IPS-NIHi7 (cell line): ENCODE results near the gene RGS10.
A peak's percentile ranks its signal among the peaks of the same experiment; 100 is the strongest.
"Not testable (repeated sequence)": the region's sequence is repeated elsewhere in the genome, so short reads cannot be mapped to it uniquely, and the experiment has no call there.

Source experiments
- DNase-seq: peaks from one replicate; pipeline ENCODE4 v3.0.0; 2012; ENCODE audit warnings: mixed read lengths; ENCODE audit errors: extremely low spot score

Gene RGS10

DNA sequence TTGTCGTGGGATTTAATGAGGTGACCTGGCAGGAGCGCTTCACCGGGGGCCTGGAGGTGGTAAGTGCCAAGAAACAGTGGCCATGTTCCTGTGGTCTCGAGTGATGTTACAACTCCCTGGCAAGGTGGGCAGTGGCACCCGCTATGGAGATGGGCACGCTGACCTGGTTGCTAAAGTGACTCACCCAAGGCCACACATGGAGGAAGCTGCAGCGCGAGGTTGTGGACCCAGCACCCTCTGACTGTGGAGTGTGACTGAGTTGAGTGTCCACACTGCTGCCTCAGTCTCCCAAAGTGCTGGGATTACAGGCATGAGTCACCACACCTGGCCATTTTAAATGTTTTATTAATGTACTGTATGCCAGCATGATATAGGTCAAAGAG is 73.2 kb downstream of the RGS10 start:
- DNase-seq: no peak

DNA sequence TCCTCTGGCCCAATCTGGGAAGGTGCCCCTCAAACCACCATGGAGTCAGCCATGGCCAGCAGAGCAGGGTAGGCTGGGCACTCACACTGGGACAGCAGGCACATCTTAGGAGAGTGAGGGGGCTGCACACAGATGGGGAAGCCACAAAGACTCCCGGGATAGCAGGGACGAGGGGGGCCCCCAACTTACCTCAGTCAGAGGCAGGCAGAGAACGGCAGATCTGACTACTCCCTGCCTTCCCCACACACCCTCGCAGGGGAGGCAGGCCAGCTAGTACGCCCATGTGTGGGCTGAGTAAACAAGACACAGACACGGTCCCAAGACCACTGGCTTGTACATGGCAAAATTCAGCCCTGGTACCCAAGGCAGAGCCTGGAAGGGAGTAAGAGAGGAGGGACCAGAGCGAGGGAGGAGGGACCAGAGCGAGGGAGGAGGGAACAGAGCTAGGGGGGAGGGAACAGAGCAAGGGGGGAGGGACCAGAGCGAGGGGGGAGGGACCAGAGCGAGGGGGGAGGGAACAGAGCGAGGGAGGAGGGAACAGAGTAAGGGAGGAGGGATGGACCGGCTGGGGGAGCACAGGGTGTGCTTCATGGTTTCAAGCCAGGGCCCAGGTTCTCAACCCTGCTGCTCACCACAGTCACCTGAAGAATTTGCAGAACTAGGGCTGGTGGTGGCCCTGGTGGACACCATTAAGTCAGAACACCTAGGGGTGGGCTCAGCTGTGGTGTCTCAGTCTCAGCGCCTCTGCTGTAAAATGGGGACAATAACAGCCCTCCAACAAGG is 73.8 kb downstream of the RGS10 start:
- DNase-seq: no peak

DNA sequence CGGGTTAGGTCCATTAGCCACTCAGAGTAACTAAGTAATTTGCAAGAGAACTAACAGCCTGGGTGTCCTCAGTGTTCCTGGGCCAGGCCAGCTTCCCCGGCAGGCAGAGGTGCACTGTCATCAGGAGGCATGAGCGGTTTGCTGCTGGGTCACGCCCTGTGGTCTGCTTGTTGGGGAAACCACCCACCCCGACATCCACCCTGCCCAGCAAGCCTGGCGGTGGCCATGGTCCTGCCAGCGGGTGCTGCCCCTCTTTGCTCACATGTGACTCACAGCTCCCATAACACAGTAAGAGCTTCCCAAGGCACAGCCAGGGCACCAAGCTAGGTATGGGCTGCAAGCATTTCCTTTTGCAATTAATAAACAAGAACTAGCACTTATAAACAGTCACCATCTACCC is 75.9 kb downstream of the RGS10 start:
- DNase-seq: no peak

DNA sequence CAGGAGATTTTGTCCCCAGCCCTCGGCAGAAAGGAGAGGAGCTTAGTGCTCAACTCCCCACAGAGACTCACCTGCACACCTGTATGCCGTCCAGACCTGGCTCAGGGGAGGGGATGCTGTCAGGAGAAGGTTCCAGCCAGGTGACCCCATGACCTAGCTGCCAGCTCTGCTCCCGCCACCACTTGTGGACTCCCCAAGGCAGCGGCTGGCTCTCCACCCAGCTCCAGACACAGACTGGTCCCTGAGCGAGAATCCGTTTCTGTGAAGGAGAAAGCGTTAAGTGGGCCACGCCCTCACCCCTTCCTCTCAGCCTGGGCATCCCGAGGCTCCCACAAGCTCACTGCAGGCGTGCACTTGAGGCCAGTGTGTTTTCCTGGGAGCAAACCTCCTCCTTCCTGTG is 76.4 kb downstream of the RGS10 start:
- DNase-seq: no peak

DNA sequence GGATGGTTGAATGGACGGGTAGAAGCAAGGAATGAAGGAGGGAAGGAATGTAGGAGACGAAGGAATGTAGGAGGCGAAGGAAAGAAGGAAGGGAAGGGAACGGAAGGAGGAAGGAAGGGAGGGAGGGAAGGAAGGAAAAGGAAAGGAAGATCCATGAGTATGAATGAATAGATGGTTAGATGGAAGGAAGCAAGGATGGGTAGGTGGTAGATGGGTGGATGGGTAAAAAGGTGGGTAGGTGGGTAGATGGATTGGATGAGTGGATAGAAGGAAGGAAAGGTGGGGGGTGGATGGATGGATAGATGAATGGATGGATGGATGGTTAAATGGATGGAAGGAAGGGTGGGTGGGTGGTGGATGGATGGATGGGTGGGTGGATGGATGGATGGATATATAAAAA is 77.4 kb downstream of the RGS10 start:
- no peak for DNase-seq

DNA sequence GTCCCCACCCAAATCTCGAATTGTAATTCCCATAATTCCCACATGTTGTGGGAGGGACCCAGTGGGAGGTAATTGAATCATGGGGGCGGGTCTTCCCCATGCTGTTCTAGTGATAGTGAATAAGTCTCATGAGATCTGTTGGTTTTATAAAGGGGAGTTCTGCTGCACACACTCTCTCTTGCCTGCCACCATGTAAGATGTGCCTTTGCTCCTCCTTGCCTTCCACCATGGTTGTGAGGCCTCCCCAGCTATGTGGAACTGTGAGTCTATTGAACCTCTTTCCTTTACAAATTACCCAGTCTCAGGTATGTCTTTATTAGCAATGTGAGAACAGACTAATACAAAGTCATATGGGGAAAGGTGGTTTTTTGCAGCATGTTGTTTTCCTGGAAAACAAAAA is 79.3 kb downstream of the RGS10 start:
- not testable (repeated sequence) for DNase-seq

DNA sequence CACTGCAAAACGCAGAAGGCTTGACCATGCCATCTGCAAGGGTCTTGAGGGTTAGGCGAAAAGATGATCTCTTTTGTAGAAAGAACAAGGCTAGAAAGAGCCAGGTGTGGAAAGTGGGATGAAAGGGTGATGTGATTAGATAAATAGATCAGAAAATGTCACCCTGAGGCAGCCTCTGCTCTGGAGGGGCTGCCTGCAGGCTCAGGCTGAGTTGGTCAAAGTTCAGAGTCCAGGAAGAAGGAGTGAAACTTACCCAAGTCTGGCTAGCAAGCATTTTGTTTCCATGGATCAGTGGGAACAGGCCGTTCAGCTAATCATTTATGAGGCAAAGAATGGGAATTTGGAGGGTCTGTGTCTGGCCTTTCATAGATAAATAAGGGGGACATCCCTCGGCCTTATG is 79.7 kb downstream of the RGS10 start:
- DNase-seq: no peak

DNA sequence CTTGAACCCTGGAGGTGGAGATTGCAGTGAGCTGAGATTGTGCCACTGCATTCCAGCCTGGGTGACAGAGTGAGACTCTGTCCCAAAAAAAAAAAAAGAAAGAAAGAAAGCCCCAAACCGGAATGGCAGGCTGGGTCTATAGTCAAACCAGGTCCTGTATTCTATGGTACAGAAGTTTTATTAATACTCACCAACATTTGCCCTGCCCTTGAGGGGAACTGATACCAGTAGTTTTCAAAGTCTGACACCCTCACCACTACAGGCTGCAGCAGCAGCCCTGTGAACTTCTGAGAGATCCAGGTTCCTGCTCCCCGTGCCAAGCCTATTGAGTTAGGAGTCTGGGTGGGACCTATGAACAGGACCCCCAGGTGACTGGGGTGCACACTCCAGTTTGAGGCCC is 80.6 kb downstream of the RGS10 start:
- DNase-seq: no peak

DNA sequence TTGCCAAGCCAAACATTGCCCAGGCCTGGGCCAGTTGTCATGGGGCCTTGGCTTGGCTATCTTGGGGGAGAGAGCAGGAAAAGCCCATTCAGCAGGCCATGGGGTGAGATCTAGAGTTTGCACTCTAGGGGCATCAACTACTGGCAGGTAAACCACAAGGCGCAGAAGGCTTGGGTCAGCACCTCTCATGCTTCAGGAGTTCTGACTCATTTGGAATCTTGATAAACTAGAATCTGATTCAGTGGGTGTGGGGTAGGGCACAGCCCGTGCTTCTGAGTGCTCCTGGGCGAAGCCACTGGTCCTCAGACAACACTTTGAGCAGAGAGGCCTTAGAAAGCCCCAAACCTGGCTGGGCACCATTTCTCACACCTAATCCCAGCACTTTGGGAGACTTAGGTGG is 81.1 kb downstream of the RGS10 start:
- no peak for DNase-seq

DNA sequence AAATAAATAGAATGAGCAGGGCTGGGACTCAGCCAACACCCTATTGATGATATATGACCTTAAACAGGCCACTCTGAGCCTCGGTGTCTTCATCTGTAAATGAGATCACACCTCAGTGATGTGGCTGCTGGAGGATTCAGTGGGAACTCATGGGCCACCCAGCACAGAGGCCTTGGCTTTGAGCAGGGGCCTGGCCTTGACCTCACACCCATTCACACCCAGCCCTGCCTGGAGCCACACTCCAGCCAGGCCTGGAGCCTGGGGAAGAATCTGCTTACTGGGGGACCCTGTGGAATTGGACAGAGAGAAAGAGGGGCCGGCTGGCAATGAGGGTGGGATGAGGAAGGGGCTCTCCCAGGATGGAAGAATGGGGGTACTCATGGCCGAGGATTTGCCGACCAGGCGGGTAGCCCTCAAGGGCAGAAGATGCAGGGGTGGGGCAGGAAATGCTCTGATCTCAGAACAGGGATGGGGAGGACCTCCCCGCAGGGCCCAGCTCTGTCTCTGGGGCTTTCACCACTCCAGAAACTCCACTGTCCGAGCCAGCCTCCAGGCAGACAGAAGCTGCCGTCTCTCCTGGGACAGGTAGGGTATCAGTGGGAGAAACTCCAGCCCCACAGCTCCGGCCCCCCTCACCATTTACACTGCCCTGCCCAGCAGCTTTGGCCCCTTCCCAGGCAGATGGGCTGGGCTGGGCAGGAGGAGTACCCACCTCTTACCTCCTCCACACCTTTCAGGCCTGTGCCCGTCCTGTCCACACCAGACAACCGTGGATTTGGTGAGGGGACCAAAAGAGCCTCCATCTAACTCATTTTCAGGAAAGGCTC is 81.9 kb downstream of the RGS10 start:
- DNase-seq: no peak

DNA sequence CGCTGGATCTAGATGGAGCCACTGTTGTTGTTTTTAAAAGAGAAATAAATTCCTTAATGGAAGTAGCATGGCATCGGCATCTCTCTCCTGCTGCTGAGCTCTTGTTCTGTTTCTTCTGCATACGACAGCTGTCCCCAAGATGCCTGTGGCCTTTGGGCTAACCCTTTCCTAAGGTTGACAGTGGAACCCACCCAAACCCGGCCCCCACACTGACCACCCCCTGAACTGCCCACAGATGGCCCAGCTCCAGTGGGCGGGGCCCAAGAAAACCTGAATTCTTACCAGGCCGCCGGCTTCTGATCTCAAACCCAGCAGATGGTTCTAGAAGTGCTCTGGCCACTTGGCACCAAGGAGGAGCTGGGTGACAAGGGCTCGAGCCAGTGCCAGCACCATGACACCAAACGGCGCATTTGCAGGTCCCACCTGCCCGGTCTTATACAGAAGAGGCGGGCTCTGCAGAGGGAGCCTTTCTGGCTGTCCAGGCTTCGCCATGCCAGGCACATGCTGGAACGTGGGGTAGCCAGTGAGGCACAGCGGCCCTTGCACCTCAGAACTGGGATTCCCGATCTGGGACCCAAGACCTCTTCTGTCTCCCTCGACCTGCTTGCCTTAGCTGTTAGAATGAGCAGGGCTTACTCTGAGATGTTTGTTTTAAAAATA is 82.7 kb downstream of the RGS10 start:
- no peak for DNase-seq

DNA sequence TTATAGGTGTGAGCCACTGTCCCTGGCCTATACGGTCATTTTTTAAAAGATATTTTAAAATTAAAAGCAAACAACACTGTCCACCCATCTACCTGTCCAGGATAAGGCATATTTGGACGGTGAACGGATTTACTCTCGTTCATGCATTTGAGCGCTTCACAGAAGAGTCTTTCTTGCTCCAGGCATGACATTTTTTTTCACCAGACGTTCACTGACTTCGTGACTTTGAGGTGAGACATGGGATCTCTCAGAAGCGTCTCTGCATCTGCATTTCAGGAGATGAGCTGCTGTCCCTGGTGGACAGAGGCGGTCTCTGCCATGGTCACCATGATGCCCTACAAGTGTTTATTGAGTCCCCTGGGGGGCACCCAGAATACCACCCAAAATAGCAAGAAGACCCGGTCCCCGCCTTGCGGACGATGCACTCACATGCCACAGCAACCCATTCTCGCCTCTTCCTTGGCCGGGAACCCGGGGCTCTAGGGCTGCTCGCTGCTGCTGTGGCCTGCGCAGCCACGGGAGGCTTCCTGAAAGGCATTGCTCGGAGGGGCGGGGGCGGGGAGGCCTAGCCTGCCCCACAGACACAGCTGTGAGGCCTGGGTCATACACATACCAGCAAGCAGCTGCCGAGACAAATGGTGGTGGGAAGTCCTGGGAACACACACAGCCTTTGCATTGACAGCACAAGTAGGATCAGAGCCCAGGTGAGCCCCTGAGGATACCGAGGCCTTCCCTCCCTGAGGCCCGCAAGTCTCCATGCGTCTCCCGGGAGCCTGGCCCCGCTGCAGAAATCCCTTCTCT is 84.4 kb downstream of the RGS10 start:
- no peak for DNase-seq

DNA sequence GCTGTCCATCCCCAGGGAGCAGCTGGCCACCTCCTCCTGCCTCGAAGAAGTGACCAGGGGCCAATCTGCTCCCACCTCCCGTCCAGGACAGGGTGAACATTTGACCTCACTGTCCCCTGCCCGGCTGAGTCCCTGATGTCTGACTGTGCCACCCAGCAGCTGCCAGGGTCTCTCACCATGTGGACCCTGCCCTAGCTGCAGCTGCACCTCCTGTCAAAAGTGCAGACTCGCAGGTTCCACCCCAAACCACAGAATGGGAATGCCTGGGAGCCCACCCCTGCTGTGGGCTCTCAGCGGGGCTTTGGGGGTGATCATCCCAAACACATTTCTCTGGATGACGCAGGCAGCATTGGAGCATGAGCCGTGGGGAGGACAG is 86.1 kb downstream of the RGS10 start:
- no peak for DNase-seq

DNA sequence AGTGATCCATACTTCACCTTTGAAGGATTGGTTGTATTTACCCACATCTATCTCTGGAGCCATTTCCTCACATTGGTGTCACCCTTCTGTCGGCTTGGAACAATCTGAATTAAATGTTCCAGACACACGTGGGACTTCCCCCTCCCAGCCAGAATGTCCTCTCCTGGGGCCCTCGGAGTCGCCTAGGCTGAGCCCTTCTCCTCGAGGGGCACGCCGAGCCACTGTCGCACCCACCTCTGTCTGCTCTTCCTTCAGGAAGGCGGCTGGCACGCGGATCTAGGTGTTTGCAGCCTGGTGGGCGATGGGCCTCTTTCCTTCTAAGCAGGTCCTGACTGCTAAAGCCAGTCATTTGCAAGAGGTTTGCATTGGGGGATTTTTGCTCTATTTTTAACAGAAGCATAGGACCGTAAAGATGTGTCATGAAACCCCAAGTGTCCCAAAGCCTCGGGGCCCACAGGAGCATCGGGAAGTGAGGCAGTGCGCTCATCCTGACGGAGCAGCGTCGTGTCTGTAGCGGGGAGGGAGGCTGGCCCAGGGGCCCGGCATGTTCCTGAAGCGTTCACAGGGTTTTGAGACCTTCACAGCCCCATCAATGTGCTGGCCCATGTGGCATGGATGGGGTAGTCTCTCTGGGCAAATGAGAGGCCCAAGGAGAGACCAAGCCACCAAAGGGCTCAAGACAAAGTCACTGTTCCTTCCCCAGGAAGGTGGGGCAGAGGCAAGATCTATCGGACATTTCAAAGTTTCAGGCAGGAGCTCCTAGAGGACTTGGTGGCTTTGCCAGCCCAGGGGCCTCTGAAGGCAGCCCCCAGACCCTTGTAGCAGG is 86.7 kb downstream of the RGS10 start:
- DNase-seq: no peak

DNA sequence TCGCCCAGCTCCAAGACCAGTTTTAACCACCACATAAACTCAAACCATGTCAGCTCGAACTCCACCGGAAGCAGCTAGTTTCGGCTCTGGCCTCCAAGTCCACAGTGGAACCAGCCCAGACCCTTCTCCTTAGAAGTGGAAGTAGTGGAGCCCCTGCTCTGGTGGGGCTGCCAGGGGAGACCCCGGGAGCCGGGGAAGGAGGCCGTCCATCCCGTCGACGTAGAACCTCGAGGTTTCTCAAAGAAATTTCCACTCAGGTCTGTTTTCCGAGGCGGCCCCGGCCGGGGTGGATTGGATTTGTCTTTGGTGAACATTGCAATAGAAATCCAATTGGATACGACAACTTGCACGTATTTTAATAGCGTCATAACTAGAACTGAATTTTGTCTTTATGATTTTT is 87.5 kb downstream of the RGS10 start:
- no peak for DNase-seq

DNA sequence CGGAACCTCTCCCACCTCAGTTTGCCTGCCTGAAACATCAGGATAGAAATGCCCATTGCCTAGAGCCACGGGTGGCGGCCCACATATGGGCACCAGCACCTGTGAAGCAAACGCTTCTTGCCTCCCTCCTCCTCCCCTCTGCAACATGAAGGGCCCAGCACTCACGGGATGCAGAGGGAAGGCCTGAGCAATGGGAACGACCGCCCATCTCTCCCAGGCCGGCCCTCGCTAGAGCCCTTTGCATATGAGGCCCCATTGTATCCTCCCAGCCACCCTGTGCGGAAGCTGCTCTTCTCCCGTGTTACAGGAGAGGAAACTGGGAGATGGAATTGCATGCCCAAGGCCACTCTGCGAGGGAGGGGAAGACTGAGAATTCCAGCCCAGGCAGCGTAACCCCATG is 88.2 kb downstream of the RGS10 start:
- DNase-seq: peak; percentile 58

DNA sequence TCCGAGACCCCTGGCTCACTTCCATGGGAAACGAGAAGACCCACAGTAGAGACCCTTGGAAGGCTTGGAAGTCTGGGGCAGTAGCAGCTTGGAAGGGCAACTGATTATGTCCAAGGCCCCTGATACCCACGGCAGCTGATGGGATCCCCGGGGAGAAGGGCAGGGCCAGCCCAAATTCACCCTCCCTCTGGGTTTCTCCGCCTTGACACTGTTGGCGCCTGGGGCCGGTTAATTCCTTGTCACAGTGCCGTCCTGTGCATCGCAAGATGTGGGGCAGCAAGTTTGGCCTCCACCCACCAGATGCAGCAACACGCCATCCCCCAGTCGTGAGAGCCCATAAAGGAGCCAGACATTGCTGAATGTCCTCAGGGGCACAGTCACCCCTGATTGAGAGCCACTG is 89.2 kb downstream of the RGS10 start:
- DNase-seq: no peak

DNA sequence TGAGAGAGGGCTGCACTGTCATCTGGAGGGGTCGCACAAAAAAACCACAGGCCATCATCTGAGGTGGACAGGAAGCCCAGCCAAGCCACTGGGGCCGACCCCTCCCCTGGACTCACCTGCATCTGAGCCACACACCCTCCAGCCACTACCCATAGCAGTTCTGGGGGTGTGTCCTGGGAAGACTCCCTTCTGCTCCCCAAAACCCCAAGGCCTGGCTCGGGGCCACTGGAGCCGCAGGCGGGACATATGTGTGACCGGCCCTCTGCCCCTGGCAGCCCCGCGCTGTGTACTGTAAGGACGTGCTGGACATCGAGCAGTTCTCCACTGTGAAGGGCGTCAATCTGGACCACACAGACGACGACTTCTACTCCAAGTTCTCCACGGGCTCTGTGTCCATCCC is 90.1 kb downstream of the RGS10 start:
- no peak for DNase-seq

DNA sequence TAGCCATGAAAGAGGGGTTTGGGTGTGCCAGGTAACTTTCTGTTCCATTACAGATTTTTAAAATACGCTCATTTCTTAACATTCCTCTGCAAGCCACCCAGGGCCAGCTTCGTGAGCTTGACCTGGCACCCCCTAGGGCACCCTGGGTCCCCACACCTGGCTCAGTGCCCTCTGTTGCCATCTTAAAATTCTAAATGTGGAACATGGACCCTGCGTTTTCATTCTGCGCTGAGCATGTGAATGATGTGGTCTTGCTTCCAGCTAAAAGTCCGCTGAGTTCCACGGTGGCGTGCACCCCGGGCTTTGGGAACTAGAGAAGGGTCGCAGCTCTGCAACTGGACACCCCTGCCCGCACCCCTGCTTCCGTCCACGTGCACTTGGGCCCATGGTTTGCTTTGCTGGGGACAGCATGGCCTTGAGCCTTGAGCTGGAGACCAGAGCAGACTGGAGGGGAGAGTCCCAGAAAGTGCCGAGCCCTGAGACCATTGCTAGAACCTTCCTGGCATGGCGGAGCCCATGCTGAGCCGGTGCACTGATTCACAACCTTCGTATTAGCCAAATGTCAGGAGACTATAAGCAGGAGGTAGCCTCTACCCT is 91.1 kb downstream of the RGS10 start:
- no peak for DNase-seq

DNA sequence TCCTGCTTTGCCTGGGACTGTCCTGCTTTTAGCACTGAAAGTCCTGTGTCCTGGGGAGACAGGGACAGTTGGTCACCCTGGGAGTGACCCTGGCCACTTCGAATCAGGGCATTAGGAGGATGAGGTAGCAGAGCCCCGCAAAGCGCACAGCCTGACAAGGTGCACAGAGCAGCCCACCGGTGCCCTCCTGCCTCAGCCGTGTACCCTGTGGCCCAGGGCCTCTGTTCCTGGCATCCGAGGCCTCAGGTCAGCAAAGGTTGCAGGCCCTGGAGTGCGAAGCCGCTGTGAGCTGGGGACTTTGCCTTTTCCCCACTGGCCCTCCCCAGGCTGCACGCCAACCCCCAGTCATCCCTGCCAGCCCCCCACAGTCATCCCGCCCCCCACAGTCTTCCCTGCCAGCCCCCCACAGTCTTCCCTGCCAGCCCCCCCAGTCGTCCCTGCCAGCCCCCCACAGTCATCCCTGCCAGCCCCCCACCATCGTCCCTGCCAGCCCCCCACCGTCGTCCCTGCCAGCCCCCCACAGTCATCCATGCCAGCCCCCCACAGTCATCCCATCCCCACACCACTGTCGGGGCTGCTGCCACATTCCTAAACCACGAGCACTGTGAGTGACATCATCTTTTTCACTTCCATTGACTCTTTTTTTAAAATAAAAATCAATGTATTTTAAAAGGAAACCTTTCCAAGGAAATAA is 91.8 kb downstream of the RGS10 start:
- DNase-seq: no peak
